Fibroblast of skin of right biceps (primary cell): Measurements from ENCODE around the gene ATG2A.

Experiments used
- DNase-seq: peaks from one replicate; pipeline ENCODE4 v3.0.0-alpha.2; 2013

The ATG2A gene

DNA sequence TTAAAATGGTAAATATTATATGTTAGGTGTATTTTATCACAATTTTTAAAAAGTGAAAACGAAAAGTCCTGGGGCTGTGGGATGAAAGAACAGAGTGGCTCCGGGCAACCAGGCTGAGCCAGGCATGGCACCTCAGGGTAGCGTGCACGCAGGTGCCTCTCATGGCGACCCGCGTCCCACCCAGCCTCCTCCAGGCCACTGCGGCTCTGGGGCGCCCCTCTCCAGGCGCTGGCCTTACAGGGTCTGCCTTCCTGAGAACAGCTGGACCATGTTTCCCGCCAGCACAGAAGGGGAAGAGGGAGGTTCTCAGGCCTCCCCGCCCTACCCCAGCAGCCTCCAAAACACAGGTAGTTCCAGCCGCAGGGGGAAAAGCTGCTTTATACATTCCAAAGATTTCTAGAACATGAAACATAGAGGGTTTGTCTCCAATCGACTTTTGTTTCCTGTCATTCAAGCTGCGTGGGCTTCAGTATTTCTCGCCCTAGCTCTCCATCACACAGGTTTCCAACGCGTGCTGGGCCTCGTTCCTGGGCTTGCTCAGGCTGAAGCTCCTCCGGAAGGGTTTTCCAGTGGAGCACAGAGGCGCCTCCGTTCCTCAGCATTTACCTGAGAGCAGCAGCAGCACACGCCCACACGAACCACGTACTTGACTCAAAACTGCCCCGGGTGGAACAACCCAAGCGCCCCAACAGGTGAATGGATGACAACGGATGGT lies 49.1 kb downstream of the ATG2A start:
- no peak for DNase-seq

DNA sequence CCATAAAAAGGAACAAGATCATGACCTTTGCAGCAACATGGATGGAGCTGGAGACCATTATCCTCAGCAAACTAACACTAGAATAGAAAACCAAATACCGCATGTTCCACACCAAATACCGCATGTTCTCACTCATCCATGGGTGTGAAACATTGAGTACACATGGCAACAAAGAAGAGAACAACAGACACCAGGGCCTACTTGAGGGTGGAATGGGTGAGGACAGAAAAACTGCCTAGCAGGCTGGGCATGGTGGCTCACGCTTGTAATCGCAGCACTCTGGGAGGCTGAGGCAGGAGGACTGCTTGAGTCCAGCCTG lies 50.9 kb downstream of the ATG2A start:
- DNase-seq, result no peak

DNA sequence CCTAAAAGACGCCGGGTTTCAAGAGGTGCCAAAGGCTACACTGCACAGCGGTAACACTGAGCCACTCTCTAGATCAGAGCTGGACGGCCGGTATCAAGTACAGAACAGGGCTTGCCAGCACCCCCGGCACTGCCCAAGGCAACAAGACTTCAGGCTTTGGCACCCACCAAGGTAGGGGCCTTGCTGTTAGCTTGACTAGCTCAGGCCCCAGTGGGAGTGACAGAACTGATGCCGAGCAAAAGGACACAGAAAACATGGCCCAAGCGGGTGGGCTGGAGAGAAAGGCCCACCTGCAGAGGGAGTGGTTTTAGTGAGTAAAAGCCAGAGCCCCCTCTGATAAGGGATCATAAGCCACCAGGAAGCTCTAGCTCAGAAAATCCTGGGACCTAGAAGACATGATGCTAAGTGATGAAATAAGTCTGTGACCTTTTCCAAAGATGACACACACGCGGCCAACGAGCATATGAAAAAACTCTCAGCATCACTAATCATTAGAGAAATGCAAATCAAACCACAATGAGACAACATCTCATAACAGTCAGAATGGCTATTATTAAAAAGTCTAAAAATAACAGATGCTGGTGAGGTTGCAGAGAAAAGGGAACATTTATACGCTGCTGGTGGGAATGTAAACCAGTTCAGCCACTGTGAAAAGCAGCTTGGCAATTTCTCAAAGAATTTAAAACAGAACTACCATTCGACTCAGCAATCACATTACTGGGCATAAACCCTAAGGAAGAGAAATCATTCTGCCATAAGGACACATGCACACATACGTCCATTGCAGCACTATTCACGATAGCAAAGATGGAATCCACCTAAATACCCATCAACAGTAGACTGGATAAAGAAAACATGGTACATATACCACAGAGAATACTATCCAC lies 51.5 kb downstream of the ATG2A start:
- peak; percentile 90 for DNase-seq

DNA sequence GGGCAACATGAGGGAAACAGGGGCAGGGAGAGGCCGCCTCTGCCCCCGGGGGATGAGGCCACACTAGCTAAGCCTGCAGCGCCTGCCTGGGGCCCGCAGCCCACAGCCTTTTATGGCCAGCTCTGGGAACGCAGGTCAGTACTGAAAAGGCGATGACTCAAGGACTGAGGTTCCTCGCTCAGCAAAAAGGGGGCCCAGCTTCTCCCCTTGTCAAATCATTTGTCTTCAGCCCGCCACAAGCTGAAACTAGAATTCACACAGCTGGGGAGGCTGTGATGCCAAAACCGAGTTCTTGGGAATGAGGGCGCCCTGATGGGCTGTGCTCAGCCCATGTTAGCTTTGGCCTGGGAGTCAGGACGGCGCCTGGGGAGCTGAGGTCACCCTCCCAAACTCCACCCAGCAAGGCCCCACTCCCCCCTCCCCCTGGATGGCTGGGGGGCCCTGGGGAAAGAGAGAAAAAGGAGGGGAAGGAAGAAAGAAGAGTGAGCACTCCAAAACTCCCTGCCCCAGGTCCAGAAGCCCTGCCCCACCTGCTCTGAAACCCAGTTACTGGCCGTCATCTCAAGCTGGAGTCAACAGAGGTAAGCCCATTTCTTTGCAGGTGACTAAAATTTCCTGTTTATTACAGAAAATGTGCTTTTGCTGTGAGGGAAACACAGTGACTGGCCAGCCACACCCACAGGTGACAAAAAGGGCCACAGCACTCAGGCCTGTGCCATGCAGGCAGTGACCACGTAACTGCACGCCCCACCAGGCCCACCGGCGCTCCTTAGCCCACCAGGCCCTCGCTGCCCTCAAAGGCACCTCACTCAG lies 52.3 kb downstream of the ATG2A start:
- peak; percentile 91 for DNase-seq

DNA sequence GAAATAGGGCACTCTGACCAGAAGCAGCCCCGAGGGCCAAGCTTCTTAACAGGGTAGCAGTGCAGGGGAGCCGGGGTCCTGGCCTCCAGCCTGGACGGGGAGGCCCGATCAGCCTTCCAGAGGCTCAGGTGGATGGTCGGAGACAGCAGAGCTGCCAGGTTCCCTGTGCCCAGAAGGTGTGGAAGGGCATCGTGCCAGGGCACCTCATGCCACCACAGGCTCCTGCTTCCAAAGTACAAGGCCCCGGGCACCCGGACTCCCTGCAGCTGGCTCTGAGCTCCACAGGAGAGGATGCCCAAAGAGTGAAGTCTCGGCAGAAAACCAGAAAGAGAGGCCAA lies 52.9 kb downstream of the ATG2A start:
- no peak for DNase-seq

DNA sequence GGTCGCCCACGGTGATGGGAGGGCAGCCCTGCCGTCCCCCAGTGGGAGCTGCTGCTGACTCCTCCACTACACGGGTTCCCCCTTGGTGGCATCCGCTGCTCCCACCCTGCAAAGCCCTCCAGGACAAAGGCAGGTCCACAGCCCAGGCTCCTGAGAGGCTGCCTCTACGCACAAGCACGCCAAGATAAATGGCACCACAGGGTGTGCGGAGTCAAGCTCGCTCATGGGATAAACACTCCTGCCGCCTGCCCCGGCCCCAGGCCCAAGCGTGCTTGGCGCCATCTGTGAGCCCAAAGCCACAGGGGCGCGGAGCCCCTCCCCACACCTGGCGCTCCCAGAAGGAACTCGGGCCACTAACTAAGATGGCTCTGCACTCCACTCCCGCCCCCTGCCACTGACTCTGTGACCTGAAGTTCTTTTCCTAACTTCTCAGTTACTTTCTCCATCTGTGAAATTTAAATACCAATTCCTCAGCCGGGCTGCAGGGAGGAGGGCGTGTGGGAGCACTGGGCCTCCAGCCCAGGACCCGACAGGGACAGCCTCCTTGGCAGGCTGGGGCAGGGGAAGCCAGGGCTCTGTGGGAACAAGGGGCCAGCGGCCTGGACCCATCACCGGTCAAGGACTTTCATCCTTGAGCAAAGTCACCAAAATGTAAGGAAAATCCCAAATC lies 53.5 kb downstream of the ATG2A start:
- no peak for DNase-seq

DNA sequence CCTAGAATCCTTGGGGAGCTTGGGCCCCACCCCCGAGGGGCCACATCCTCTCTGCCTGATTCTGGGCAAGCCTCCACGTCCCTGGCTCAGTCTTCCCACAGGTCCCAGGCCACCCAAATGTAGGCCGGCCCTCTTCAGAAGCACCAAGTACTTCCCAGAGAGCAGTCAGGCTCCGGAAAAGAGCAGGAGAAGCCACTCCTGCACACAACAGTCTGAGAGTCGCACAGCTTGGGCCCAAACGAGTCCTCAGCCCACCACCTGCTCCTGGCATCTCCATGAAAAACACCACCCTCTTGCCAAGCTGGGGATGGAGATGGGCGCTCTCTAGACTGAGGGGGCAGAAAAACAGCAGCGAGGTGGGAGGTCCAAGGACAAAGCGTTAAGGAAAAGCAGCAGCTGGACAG lies 54.0 kb downstream of the ATG2A start:
- no peak for DNase-seq

DNA sequence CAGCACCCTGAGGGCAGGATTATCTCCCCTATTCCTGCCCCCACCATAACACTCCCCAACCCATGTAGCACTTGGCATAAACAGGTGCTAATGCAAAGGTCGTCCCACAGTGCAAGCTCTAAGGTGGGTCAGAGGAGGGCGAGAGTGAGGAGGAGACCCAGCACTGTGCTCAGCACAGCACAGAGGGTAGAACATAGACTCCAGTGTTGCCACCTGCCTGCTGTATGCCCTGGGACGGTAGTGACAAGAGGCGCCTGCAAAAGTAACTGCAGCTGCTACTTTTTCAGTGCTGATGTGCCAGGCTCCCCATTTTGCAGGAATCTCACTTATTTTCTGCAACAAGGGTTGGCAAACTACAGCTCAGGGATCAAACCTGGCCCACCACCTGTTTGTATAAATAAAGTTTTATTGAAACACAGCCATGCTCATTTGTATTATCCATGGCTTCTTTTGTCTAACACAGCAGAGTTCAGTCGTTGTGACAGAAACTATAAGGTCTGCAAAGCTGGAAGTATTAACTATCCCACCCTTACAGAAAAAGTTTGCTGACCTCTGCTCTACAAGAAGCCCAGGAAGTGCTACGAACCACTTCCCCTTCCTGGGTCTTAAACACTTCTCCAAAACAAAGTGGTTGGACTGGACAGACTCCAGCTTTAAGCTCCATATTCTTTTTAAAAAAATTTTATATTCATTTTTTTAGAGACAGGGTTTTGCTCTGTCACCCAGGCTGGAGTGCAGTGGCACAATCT lies 55.6 kb downstream of the ATG2A start:
- no peak for DNase-seq

DNA sequence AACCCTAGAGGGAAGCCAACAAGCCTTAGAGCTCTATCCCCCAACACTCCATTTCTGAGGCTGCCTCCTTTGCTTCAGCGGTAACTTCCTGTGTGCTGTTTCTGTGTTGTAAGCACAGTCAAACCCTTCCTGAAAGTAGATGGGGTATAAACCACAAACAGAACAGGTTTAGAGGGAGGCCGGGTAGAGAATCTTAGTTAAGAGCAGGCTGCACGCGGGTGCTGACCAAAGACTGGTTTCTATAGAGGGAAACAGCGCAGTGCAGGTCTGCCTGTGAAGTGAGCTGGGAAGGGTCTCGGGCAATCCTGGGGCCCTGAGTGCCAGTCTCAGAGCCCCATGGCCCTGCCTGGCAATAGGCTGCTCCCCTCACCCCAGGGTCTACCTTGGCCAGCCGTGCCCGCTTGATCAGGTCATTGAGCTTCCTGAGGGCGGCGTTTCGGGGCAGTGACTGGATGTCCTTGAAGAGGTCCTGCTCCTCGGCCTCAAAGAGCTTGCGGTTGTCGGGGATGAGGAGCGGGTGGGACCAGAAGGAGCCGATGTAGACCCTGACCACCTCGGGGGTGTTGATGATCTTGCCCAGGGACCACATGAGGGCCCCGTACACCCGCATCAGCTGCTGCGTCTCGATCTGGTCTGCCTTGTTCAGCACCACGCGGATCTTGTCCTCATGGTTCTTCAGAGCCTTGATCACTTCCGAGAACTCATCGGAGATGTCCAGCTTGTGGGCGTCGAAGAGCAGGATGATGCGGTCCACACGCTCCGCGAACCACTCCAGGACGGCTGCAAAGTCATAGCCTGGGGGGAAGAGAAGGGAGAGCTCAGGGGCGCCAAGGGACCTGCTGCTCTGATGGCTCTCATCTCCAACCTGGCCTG lies 57.2 kb downstream of the ATG2A start:
- DNase-seq, result no peak

DNA sequence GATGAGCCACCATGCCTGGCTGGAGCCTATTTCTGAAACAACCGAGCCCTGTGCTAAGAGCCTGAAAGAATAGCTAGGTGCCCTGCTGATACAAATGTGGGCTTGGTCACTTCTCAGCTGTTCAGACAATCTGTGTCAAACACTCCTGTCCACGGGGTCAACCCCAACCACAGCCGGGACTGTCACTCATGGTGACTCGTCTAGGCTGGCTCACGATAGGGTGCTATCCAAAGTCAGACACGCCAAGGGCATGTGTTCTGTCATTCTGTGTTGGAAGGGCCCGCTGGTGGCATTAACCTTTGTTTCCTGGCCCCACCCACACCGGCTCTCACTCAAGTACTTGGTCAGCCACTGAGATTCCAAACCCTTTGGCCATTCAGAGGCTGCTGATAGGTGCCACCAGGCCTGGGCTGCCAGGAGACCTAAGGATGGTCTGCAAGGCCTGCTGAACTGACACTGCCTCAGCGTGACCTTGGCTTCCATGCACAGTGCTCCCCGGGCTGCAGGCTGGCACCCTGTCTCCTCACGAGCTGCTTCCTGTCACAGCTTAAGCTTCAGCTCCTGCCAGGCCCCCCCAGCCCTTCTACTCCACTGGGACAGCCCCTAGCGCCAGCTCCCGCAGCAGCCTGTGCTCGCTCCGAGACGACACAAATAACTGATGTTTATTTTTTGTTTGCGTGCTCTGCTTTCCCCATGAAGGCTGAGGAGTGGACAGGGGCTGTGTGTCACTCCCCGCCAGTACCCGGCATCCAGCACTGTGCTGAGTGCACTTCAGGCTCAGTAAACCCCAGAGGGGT lies 58.3 kb downstream of the ATG2A start:
- no peak for DNase-seq

DNA sequence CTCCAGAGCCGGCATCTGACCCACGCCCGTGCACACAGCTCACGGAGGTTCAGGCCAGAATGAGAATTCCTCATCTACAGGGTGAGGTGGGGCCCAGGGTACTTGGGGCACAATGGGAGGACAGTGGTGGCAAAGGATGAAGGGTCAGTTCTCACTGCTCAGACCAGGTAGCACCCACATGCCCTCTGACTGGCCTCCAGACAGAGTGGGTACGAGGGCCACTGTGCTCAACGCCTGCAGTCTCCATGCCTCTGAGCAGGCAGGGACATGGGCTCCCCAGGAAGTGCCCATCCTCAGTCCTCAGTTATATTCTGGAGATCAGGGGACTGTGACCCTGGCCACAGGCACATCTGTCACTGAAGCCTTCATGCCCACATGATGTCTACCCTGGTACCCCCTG lies 59.5 kb downstream of the ATG2A start:
- no peak for DNase-seq

DNA sequence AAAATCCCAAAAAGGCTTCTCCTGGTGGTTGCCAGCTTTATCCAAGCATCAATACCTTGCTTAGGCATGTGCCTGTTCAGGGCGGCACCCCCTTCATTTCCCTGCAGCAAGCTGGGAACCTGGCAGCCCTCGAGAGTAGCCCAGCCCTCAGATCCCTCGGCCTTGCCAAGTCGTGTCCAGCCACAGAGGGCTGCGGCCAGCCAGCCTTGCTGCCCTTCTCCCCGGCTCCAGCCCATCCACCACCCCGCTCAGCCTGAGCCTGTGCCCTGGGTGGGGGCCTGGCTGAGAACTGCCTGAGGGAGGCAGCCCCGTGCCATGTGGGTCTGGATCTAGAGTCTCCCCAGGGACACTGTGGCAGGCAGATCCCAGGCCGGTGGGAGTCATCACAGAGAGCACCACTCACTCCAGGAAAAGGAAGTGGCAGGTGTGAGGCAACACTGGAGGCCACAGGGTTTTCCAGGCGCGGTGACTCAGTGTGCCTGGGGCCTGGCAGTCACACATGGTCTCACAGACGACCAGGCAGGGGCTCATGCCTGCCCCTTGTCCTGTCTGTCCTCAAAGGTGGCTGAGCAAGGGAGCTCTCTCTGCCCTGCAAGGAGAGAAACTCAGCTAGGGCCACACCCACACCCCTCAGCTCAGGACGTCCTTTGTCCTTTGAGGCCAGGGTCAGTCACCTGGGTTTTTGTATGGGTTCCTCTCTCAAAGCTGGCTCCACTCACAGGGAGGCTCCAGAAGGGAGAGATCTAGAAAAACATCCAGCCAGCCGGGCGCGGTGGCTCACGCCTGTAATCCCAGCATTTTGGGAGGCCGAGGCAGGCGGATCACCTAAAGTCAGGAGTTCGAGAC lies 60.4 kb downstream of the ATG2A start:
- peak; percentile 85 for DNase-seq

DNA sequence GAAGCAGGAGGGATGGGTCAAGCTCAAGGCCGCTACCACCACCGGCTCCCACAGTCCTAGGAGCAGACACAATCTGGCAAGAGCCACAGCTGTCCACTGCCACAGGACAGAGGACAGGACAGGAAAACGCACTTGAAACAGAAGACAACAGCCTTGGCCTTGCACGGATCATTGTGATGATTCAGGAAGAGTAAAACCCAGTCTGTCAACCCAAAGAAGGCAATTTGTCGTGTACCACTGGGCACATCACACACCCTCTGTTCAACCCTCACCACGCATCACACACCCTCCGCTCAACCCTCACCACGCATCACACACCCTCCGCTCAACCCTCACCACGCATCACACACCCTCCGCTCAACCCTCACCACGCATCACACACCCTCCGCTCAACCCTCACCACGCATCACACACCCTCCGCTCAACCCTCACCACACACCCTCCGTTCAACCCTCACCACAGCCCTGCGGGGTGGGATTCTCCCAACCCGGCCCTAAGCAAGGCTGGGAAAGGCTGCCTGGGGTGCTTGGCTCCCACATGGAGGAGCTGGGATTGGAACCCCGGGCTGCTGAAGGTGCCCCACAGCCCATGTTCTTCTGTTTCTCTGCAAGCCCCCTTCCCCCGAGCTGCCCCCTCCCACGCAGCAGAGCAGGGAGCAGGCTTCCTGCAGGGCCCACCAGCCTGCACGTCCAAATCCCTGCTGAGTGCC lies 61.3 kb downstream of the ATG2A start:
- no peak for DNase-seq

DNA sequence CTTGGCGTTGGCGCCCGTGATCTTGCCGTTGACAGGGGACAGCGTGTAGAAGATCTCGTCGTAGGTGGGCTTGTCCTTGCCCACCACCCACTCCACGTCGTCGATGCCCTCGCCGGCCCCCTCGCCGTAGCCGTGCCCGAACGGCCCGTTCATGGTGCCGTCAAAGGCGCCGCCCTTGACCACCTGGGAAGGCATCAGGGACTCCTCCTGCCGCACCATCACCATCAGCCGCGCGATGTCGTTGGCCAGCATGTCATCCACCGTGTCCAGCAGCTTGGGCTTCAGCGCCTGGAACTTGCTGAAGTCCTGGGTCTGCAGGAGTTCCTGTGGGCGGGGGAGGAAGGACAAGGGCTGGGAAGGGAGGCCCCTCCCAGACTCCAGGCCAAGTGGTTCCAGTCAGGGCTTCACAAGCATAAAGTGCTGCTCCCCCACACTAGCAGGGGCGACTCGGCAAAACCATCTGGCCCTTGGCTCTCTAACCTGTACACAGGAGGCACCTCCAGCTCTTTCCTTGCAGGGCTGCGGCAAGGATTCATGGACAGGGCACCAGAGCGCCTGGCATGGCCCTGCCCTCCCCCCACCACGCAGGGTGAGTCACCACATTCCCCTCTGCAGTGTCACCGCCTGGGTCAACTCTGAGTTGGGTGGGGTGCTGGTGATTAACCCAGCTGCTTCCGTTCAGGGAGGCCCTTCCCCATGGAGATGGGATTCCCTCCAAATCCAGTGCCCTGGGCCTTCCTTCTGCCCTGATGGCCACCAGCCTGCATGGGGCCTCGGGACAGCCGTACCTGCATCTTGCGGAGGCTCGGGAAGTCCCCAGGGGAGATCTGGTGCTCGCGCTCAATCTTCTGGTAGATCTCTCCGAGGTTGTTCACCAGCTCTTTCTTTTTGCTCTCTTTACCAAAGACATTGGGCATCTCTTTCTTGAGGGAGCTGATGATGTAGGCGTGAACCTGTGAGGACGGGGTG lies 62.2 kb downstream of the ATG2A start:
- DNase-seq, result peak; percentile 94

DNA sequence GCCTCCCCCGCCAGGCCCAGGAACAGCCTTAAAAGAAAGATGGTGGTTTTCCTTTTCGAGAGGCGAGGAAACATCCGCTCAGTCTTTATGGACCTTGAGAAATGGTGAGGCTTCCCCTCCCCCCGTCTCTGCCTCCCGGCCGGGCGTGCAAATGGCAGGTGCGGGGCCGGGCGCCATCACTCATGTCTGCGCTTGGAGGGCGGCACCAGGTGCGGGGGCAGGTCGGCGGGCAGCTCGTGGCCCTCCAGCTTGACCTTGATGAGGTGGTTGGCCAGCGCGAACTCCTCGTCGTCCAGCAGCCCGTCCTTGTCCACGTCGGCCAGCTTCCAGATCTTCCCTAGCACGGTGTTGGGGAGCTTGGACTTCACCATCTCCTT lies 62.9 kb downstream of the ATG2A start:
- DNase-seq, result no peak

DNA sequence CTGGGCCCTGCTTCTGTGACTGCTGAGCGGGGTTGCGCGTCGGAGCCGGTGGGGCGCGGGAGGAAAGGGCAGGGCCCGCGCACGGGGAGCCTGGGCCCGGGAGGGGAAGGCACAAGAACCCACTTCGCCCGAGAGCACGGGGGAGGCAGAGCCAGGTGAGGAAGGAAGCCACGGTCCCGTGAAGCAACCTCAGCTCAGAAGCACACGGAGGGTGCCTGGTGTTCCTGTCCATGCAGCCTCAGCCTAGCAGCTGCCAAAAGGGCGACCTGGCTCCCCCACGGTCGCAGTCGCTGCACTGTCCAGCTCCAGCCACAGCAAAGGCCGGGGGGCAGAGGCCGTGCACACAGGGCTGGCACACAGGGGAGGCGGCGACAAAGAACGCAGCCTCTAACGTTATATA lies 63.3 kb downstream of the ATG2A start:
- DNase-seq, result no peak

DNA sequence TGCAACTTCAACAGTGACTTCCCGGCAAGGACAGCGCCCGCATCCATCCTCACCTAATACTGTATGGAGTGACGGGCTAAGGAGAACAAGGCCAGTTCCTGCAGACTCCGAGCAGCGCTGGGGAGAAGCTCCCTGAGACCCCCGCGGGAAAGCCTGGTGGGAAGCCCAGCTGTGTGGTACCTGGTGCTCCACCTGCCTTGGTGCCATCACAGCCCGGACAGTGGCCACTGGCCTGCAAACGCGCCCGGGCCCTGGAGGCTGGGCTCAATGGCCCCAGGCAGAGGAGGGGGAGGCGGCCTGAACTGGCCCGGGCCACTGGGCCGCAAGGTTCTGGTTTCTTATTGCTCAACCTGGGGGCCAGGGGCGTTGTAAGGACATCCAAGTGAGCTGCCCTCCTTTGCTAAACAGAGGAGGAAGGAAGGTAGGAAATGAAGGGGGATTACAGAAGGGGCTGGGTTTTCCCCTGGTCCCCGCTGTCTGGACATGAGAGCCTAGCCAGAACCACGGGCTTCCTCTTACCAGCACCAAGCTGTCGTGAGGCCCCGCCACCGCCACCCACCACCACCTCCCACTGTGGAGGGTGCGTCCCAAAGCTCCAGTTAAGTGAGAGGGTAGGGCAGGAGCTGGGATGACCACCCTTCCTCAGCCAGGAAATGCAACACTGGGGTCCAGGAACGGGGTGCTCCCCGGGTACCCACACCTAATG lies 64.1 kb downstream of the ATG2A start:
- DNase-seq, result no peak
